ENCODE results near the gene JMJD1C.

- TF ChIP-seq, protein P1, sequence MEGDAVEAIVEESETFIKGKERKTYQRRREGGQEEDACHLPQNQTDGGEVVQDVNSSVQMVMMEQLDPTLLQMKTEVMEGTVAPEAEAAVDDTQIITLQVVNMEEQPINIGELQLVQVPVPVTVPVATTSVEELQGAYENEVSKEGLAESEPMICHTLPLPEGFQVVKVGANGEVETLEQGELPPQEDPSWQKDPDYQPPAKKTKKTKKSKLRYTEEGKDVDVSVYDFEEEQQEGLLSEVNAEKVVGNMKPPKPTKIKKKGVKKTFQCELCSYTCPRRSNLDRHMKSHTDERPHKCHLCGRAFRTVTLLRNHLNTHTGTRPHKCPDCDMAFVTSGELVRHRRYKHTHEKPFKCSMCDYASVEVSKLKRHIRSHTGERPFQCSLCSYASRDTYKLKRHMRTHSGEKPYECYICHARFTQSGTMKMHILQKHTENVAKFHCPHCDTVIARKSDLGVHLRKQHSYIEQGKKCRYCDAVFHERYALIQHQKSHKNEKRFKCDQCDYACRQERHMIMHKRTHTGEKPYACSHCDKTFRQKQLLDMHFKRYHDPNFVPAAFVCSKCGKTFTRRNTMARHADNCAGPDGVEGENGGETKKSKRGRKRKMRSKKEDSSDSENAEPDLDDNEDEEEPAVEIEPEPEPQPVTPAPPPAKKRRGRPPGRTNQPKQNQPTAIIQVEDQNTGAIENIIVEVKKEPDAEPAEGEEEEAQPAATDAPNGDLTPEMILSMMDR (IDR thresholded peaks at IDR 0.05): no peak
- TF ChIP-seq POLR2A (IDR thresholded peaks at IDR 0.05): no peak
These were observed 190.7 kb downstream of the JMJD1C start for GRCh38 chr10:63275094-63275493.

Data from adrenal gland (tissue), 5 donors.